ENCODE results near the gene THAP2. TPM values are rescaled to one million over a fixed set of nuclear protein-coding genes. Genes with fewer than 3 reads are reported as not detected.

Gene THAP2
- total RNA-seq, 1 experiment from 2014 or later = 3.7 TPM

DNA sequence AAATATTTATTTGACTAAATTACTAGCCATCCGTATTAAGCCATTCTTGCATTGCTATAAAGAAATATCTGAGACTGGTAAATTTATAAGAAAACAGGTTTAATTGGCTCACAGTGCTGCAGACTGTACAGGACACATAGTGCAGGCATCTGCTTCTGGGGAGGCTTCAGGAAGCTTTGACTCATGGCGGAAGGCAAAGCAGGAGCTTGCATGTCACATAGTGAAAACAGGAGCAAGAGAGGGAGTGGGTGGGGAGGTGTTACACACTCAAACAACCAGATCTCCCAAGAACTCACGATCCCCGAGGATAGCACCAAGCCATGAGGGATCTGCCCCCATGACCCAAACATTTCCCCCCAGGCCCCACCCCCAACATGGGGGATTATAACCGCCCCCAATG lies 63.9 kb downstream of the THAP2 start:
- no peak for TF ChIP-seq REST (IDR thresholded peaks at IDR 0.05; ENCODE audit: insufficient read depth in 1 of 2, low read depth in 2 of 2, low read length in 1 of 2)
- no peak for TF ChIP-seq CTCF (IDR thresholded peaks at IDR 0.05)
- no peak for TF ChIP-seq SIN3A (IDR thresholded peaks at IDR 0.05; ENCODE audit: borderline replicate concordance, insufficient read depth, low read depth, low read length)
- no peak for TF ChIP-seq POLR2AphosphoS5 (IDR thresholded peaks at IDR 0.05; ENCODE audit: low read depth, low read length)
- TF ChIP-seq TCF7L2 (IDR thresholded peaks at IDR 0.05; ENCODE audit: low read depth, low read length) = no peak
- no peaks in the 10 kb centered on the region for H3K27me3 ChIP-seq (ENCODE audit: control insufficient read depth, insufficient read depth, low read length)
- no TSS peak for BruUV-seq (replicated peaks)

More for the DNA sequence above, 63.9 kb downstream of the THAP2 start:
- no peak overlapping the region for H3K4me3 ChIP-seq (ENCODE audit: low read depth in 2 of 2, low read length in 2 of 2)
- intact Hi-C loops (cut with micrococcal nuclease; ENCODE audit: unreplicated experiment) (no loop called here), in situ Hi-C loops (cut with HindIII; ENCODE audit: low pct_unique_long_range_greater_than_20kb, low sequenced_read_pairs) (no loop called here)
- no peaks in the 10 kb centered on the region for H3K9me3 ChIP-seq (ENCODE audit: control insufficient read depth, insufficient read depth, low read depth, low read length)
- POLR2A ChIA-PET = no interaction called here
- H3K4me1 ChIP-seq (ENCODE audit: control insufficient read depth, insufficient read depth, low read length) = no peaks in the 10 kb centered on the region
- H3K27ac ChIP-seq (ENCODE audit: low read length) = no peak overlapping the region
- H3K36me3 ChIP-seq (ENCODE audit: control insufficient read depth, insufficient read depth, low read length) = no peaks in the 10 kb centered on the region
- DNase-seq (ENCODE audit: low read depth, low spot score) (no peak), ATAC-seq (no peak)
- CTCF ChIA-PET = no interaction called here

Other genes starting within 250 kb of the THAP2 start
- gene LGR5, start 224.5 kb upstream of the THAP2 start, total RNA-seq (2021; ENCODE audit: unreplicated experiment) = 1.9 TPM
- gene ZFC3H1, start 453 bp upstream of the THAP2 start, total RNA-seq (2021; ENCODE audit: unreplicated experiment) = 38.2 TPM
- 72.8 TPM for gene TMEM19, start 21.8 kb downstream of the THAP2 start, total RNA-seq (2021; ENCODE audit: unreplicated experiment)
- 57.2 TPM for gene RAB21, start 90.6 kb downstream of the THAP2 start, total RNA-seq (2021; ENCODE audit: unreplicated experiment)
- 33.1 TPM for gene TBC1D15, start 175.5 kb downstream of the THAP2 start, total RNA-seq (2021; ENCODE audit: unreplicated experiment)